ENCODE data around the gene THYN1.

GRCh38 chr11:134293119-134294113 is 40.3 kb upstream of the THYN1 start:
- no peak for TF ChIP-seq CTCF (conservative IDR thresholded peaks at IDR 0.05; ENCODE audit: low read depth, low read length)
- TF ChIP-seq EZH2phosphoT487 (IDR thresholded peaks at IDR 0.05; ENCODE audit: borderline replicate concordance, low read length) = no peak
- no peak for TF ChIP-seq EZH2 (IDR thresholded peaks at IDR 0.05; ENCODE audit: low read length, unreplicated experiment)

All from PC-3 (cell line).